DND-41 (cell line): ENCODE data around the gene CC2D2B.
A peak's percentile ranks its signal among the peaks of the same experiment; 100 is the strongest.

Experiments
- ATAC-seq: fragments of 200-7000 bp; cut with Tn5 transposase; 3 replicates; pipeline ENCODE4 v1.9.1; 2021; ENCODE audit warnings: low read depth; ENCODE audit not compliant: insufficient read depth
- DNase-seq: peaks from one replicate; pipeline ENCODE4 v3.0.0-alpha.2; 2020
- H2AFZ ChIP-seq: 2 replicates; pipeline ENCODE4 v1.6.0; 2012; ENCODE audit warnings: low read depth, low read length
- H3K27ac ChIP-seq: 2 replicates; pipeline ENCODE4 v1.5.1; 2012; ENCODE audit warnings: low read length, inconsistent platforms
- H3K27me3 ChIP-seq: fragments of 200-600 bp; sonication (generic); 2 replicates; pipeline ENCODE4 v1.6.0; 2012; ENCODE audit warnings: low read length, mild to moderate bottlenecking, inconsistent platforms; ENCODE audit not compliant: insufficient read depth, poor library complexity
- H3K36me3 ChIP-seq: 2 replicates; pipeline ENCODE4 v1.5.1; 2012; ENCODE audit warnings: low read length, inconsistent platforms; ENCODE audit not compliant: insufficient read depth
- H3K4me1 ChIP-seq: 2 replicates; pipeline ENCODE4 v1.5.1; 2012; ENCODE audit warnings: mild to moderate bottlenecking, low read length; ENCODE audit not compliant: insufficient read depth
- H3K4me2 ChIP-seq: 2 replicates; pipeline ENCODE4 v1.6.0; 2012; ENCODE audit warnings: mild to moderate bottlenecking, moderate library complexity, low read length, inconsistent platforms; ENCODE audit not compliant: insufficient read depth
- H3K4me3 ChIP-seq, 2 experiments: fragments of 200-600 bp in 1 of 2; shearing (Covaris generic) in 1 of 2; 2 replicates each; pipeline ENCODE4 v1.5.1; 2012 to 2016; ENCODE audit warnings: inconsistent platforms in 2 of 2, low read length in 2 of 2, mild to moderate bottlenecking in 2 of 2, low read depth in 1 of 2, moderate library complexity in 1 of 2
- H3K79me2 ChIP-seq: 2 replicates; pipeline ENCODE4 v1.6.0; 2012; ENCODE audit warnings: low read length, inconsistent platforms; ENCODE audit not compliant: insufficient read depth
- H3K9ac ChIP-seq: 2 replicates; pipeline ENCODE4 v1.6.0; 2012; ENCODE audit warnings: low read depth, mild to moderate bottlenecking, inconsistent platforms, low read length, moderate library complexity
- H3K9me3 ChIP-seq: 2 replicates; pipeline ENCODE4 v1.5.1; 2012; ENCODE audit warnings: low read length, moderate library complexity, mild to moderate bottlenecking, inconsistent platforms; ENCODE audit not compliant: insufficient read depth, severe bottlenecking
- H4K20me1 ChIP-seq: 2 replicates; pipeline ENCODE4 v1.6.0; 2012; ENCODE audit warnings: low read length; ENCODE audit not compliant: insufficient read depth
- CTCF ChIP-seq: IDR thresholded peaks from 2 replicates; pipeline ENCODE4 v1.5.1; 2012; ENCODE audit warnings: borderline replicate concordance, low read length, moderate library complexity, mild to moderate bottlenecking; ENCODE audit not compliant: poor library complexity, severe bottlenecking; ENCODE audit errors: extremely low read depth
- EZH2 ChIP-seq: IDR thresholded peaks from 3 replicates; pipeline ENCODE4 v1.6.1; 2012; ENCODE audit warnings: borderline replicate concordance, low read depth, mild to moderate bottlenecking, moderate library complexity, low read length, inconsistent platforms; ENCODE audit not compliant: severe bottlenecking

The CC2D2B gene

DNA sequence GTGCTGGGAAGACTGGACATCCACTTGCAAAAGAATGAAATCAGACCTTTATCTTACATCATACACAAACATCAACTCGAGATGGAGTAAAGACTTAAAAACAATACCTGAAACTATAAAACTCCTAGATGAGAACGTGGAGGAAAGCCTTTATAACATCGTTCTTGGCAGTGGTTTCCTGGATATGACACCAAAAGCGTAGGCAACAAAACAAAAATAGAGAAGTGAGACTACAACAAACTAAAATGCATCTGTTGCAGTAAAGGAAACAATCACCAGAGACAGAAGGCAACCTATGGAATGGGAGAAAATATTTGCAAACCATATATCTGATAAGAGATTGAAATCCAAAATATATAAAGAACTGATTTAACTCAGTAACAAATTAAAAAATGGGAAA is 33.3 kb downstream of the CC2D2B start:
- Histone ChIP-seq H3K4me3 (no peak overlapping the region), H2AFZ (no peak overlapping the region), H3K9ac (no peak overlapping the region), H3K4me2 (no peak overlapping the region), H4K20me1 (no peaks in the 10 kb centered on the region), H3K27ac (no peak overlapping the region), H3K36me3 (no peaks in the 10 kb centered on the region), H3K9me3 (no peaks in the 10 kb centered on the region), H3K4me1 (no peaks in the 10 kb centered on the region), H3K27me3 (no peaks in the 10 kb centered on the region), H3K79me2 (no peaks in the 10 kb centered on the region)
- ATAC-seq (no peak), DNase-seq (no peak)
- TF ChIP-seq EZH2 (no peak), CTCF (no peak)

DNA sequence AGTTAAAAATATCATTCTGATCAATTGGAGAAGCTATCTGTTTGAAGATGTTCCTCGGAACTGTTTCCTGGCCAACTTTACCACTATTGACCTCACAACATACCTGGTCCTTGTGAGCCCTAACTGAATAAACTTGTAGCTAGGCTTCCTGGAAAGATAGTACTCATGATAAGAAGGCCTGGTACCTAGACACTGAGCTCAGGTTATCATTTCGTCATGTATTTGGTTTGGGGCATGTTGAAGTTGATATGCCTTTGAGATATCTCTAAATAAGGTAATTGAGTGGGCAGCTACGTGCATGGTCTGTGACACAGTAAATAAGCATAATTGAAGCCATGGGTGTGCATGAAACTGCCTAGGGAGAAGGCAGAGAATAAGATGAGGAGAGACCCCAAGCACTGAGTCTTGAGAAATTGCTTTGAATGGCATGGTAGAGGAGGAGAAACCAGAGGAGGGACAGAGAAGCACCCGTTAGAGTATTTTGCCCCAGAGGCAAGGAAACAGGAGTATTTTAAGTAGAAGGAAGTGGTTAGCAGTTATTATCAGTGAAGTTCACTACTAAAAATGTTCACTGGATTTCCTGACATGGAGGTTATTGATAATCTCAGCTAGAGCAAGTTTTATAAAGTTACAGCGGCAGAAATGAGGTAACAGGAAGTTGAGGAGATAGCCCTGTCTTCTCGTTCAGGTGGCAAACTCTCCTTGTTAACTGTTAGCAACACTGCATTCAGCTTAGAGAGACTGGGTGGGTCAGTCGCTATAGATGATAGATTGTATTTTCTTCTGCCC is 55.6 kb downstream of the CC2D2B start:
- peaks cover 8% of the 10 kb centered on the region; the same call in 1 of the 2 replicates for H3K4me1 ChIP-seq
- H4K20me1 ChIP-seq: no peaks in the 10 kb centered on the region
- H3K27me3 ChIP-seq: peaks cover 8% of the 10 kb centered on the region
- H3K9me3 ChIP-seq: peaks cover 7% of the 10 kb centered on the region
- TF ChIP-seq EZH2 (no peak), CTCF (no peak)
- no peak overlapping the region for H3K4me3 ChIP-seq
- ATAC-seq (peak; percentile 14; the same call in 1 of the 3 replicates), DNase-seq (no peak)
- no peak overlapping the region for H2AFZ ChIP-seq
- no peaks in the 10 kb centered on the region for H3K36me3 ChIP-seq
- H3K4me2 ChIP-seq: no peak overlapping the region
- no peak overlapping the region for H3K27ac ChIP-seq
- no peaks in the 10 kb centered on the region for H3K79me2 ChIP-seq
- no peak overlapping the region for H3K9ac ChIP-seq

DNA sequence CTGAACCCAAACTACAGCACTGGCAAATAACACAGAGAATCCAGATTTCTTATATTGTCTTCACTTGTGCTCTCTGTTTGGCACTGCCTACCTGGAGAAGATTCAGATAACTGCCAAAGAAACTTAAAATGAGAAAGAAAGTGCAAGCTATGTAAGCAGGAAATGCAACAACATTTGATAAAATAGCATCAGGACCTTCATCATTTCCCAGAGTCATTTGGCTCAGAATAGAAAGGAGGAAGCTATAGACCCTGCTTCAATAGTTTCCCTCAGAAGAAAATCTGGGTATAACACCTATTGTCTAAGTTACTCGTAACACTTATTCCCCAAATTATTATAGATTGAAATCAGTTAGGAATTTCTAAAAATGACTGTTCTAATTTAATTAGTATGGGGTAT is 56.2 kb downstream of the CC2D2B start:
- ATAC-seq: no peak
- no peak overlapping the region for H3K27ac ChIP-seq
- no peak overlapping the region for H3K4me2 ChIP-seq
- H3K9ac ChIP-seq: no peak overlapping the region
- H3K4me3 ChIP-seq: no peak overlapping the region
- peaks cover 8% of the 10 kb centered on the region for H3K27me3 ChIP-seq
- H3K36me3 ChIP-seq: no peaks in the 10 kb centered on the region
- TF ChIP-seq EZH2: no peak
- no peak for TF ChIP-seq CTCF
- peaks cover 6% of the 10 kb centered on the region for H3K9me3 ChIP-seq
- no peaks in the 10 kb centered on the region for H4K20me1 ChIP-seq
- no peaks in the 10 kb centered on the region for H3K79me2 ChIP-seq
- no peak overlapping the region for H2AFZ ChIP-seq
- peaks cover 8% of the 10 kb centered on the region; the same call in 1 of the 2 replicates for H3K4me1 ChIP-seq
- no peak for DNase-seq
